GM21447 (cell line): ENCODE measurements around the gene AP2A2.
"Not testable (repeated sequence)": the region's sequence is repeated elsewhere in the genome, so short reads cannot be mapped to it uniquely, and the experiment has no call there.

ENCODE experiments used
- ATAC-seq: cut with Tn5 transposase; IDR thresholded peaks from one replicate; pipeline ENCODE4 v1.9.1; 2021; ENCODE audit not compliant: unreplicated experiment

Gene AP2A2

GRCh38 chr11:1012740-1013630 is 87.3 kb downstream of the AP2A2 start:
- no peak for ATAC-seq

DNA sequence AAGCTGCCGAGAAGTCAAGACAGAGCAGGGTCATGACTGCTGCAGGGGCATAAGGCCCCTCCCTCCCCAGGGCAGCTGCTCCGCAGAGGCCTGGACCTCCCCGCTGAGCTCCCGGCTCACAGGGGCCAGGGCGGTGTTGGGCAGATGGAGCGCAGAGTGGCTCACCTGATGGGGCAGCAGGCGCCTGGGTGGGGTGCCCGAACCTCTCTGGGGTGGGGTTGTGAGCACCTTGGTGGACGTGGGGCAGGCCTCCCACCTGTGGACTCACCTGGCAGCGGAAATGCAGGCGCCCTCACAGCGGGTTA is 87.9 kb downstream of the AP2A2 start:
- no peak for ATAC-seq

DNA sequence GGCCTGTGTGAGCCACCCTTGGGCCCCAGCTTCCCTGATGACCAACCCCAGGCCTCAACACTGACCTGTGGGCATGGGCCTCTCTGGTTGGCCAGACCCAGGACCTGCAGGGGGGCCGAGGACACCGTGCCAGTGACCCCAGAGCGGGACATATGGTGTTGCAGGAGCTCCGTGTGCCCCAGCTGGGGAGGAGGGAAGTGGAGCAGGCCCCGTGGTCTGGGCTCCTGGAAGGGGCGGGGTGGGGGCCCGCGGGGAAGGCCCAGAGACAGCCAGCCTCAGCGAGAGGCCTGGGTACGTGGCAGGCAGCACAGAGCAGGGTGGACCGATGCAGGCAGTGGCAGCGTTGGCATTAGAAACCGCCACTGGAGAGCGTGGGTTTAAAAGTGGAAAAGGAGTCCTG is 88.6 kb downstream of the AP2A2 start:
- ATAC-seq: no peak

DNA sequence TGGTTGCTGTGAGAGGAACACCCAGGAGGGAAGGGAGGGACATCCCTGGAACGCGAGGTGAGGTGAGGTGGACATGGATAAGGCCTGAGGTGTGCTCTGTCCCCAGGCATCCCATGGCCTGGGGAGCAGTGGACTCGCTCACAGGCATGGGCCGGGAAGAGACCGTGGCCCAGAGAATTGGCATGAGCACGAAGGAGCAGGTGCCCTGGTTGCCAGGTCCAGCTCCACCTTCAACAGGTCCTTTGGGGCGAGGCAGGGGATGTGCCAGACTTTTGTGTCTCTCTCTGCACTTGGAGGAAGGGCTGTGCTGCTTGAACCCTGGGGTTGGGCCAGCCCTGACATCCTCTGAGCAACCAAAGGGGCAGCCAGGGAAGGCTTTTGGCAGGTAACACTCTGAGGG is 89.4 kb downstream of the AP2A2 start:
- no peak for ATAC-seq

DNA sequence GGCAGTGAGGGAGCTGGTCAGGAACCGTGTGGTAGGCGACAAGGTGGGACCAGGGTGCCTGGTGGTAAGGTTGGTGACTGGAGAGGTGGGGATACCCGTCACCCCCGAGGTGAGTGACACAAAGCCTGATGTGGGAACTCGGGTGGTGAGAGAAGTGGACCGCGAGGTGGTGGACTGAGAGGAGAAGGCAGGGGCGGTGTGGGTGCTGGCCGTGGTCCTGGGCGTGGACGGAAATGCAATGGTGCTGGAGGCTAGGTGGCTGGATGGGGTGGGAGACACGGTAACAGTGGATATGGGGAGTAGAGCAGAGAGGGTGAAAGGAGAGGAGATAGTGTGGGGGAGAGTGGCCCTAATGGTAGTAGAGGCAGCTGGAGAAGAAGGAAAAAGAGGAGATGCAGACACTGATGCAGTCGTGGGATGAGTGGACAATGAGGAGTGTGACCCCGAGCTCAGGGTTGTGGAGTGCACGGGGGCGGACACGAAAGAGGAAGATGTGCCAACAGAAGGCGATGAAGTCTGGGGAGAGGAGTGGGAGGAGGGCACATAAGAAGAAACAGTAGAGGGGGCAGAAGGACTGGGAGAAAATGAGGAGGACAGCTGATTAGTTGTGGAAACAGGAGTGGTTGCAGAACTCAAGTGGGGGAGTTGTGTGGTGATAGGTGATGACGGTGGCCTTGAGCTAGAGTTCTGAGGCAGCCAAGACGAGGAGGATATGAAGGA is 90.3 kb downstream of the AP2A2 start:
- no peak for ATAC-seq

DNA sequence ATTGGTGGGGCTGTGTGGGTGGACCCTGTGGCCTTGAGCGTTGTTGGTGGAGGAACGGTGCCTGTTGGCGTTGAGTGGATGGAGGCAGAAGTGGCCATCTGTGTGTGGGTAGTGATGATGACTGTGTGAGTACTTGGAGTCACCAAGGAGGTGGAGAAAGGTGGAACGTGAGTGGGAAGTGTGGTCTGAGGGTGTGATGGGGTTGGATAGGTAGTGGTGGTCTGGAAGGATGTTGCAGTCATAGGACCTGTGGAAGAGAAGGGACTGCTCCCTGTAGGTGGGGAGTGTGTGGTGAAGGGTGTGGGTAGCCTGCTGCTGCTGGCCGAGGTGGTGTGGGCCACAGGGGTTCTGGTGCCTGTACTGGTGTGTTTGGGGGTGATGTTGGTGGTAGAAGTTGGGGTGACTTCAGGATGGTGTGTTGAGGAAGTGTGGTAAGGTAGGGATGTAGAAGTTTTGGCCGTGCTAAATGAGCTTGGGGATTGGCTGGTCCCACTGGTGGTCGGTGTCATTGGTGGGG is 91.0 kb downstream of the AP2A2 start:
- not testable (repeated sequence) for ATAC-seq

DNA sequence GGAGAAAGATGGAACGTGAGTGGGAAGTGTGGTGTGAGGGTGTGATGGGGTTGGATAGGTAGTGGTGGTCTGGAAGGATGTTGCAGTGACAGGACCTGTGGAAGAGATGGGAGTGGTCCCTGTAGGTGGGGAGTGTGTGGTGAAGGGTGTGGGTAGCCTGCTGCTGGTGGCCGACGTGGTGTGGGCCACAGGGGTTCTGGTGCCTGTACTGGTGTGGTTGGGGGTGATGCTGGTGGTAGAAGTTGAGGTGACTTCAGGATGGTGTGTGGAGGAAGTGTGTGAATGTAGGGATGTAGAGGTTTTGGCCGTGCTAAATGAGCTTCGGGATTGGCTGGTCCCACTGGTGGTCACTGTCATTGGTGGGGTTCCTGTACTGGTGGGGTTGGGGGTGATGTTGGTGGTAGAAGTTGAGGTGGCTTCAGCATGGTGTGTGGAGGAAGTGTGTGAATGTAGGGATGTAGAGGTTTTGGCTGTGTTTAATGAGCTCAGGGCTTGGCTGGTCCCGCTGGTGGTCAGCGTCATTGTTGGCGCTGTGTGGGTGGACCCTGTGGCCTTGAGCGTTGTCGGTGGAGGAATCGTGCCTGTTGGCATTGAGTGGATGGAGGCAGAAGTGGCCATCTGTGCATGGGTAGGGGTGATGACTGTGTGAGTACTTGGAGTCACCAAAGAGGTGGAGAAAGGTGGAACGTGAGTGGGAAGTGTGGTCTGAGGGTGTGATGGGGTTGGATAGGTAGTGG is 91.8 kb downstream of the AP2A2 start:
- ATAC-seq: no peak

GRCh38 chr11:1018091-1018490 is 92.4 kb downstream of the AP2A2 start:
- no peak for ATAC-seq

GRCh38 chr11:1019321-1019910 is 93.7 kb downstream of the AP2A2 start:
- no peak for ATAC-seq

DNA sequence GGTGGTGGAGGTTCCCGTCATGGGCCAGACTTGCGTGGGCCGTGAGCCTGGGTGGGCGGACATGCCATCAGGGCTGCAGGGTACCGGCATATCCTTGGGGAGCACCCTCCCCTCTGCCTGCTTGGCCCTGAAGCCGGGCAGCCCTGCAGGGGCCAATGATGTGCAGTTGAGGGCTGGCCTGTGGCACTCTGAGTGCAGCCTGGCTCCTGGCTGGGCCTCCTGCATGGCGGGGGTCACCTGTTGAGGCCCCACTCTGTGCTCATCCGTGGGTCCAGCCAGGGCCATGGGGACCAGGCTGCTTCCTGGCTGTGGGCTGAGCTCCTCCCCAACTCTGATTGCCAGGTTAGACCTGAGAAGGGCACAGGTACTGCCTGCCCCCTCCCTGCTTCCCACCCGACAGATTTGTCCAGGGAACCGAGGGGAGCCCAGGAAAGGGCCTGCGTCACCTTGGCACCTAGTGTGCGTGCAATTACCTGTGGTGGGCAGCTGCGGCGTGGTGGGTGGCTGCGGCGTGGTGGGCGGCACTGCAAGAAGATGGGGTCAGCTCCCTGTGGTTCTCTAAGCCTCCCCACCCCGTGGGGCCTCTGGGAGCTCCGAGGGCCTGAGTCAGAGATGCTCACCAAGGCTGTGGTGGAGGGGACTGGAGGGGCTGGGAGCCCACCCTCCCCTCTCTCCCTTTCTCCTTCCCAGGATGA is 94.7 kb downstream of the AP2A2 start:
- ATAC-seq: no peak

GRCh38 chr11:1022411-1022810 is 96.7 kb downstream of the AP2A2 start:
- ATAC-seq: no peak

- no peak for ATAC-seq
Observed at GRCh38 chr11:1022908-1023810, 97.5 kb downstream of the AP2A2 start.

DNA sequence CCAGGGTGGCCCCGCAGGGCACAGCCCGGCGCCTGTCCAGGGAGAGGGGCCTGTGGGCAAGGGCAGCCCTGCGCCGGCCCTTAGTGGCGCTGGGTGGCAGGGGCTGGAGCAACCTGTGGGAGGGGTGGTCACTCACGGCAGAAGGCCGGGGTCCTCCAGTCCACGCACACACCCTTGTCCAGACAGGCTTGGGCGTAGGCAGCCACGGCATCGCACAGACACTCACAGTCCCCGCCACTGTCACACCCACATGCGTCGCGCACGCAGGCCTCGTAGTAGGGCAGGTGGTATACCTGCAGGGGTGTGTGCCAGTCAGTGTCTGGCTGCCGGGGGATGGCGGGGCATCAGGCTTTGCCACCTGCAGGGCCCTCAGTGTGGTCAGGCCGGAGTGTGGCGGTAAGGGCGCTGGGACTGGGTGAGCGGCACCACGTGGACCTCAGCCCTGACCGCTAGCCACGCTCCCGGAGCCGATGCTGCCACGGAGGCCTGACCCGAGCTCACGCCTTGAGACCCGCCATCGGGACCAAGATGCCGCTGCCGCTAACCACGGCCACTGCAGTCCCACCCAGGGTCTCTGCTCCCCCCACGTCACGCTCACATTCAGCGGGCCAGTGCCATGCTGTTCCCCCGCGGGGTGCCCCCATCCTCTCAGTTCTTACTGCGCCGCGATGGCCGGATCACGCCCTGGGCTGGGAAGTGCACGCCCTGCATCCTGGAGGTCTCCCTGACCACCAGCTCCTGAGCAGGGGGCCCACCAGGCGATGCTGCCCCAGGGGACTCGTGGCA is 98.3 kb downstream of the AP2A2 start:
- no peak for ATAC-seq

GRCh38 chr11:1024597-1025409 is 99.1 kb downstream of the AP2A2 start:
- no peak for ATAC-seq

DNA sequence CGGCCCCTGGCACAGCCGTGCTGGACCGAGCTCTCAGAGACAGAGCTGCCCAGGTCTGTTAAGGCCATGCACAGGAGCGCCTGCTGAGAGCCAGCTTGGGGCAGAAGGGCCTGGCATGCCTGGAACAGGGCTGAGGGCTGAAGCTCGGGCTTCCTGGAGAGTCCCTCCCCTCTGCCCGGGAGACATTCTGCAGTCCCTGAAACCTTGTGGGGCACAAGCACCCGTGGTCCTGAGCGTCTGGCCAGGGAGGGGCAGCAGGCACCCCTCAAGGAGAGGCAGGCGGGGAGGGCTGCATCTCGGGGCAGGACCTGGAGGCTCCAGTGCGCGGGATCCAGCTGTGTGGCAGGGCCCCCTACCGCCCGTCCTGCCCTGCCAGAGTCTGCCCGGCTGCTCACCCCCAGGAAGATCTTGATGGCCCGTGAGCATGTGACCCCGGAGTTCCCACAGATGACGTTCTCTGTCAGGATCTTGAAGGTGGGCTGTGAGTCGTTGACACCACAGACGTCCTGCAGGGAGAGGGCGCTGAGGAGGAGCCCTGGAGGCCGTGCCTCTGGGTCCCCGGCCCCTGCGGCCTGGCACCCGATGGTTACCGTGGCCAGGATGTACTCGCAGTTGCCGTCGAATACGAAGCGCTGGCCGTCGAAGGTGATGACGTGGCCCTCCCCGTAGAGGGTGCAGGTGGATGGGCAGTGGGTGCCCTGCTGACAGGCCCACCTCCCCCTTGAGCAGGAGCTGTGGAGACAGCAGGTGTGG is 99.9 kb downstream of the AP2A2 start:
- ATAC-seq: no peak

DNA sequence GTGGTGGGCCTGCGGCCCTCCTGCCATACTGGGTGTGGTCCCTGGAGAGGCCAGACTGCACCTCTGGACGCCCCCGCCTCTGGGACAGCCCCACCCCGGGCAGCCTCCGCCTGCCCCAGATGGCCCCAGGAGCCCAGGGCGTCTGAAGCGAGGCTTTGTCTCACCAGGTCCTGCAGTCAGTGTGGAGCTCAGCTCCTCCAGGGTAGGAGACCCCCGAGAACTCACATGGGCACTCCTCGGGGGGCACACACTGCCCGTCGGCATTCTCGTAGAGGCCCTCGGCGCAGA is 100.4 kb downstream of the AP2A2 start:
- ATAC-seq: no peak

DNA sequence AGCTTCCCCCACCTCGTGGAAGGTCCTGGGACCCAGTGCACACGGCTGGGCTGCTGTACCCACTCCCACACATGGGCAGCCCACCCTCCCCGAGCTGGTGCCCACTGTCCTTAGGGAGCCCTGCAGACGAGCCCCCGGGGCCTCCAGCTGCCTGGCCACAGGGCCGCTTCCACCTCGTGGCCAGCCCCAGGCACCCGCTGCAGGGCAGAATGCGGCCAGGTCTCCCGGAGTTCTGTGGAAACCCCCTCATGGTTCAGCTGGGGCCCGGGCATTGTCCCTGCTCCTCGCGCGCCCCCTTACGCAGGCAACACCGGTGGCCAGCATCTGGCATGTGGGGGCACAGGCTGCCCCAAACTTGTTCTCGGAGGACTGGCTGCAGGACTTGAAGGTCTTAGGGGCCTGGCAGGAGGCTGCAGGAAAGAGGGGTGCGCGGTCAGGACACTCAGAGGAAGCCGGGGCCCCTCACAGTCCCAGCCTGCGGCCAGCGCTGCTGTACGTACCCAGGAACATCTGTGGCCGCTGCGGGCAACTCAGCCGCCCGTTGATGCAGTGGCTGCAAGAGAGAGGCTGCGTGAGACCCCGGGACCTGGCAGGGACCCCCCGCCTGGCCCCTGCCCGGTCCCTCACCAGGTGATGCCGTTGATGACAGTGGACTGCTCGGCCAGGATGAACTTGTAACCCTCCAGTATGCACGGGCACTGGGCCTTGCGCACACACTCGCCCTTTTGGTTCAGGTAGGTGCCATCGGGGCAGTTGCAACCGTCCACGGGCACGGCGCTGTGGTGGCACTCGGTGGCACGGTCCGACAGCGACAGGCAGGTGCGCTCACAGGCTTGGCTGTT is 101.2 kb downstream of the AP2A2 start:
- ATAC-seq: no peak
